HG03039 (cell line): ENCODE measurements around the gene TRAF1.

Experiments
- ATAC-seq: cut with Tn5 transposase; IDR thresholded peaks from one replicate; pipeline ENCODE4 v1.9.1; 2021; ENCODE audit warnings: mild to moderate bottlenecking, moderate library complexity; ENCODE audit not compliant: unreplicated experiment

The TRAF1 gene

DNA sequence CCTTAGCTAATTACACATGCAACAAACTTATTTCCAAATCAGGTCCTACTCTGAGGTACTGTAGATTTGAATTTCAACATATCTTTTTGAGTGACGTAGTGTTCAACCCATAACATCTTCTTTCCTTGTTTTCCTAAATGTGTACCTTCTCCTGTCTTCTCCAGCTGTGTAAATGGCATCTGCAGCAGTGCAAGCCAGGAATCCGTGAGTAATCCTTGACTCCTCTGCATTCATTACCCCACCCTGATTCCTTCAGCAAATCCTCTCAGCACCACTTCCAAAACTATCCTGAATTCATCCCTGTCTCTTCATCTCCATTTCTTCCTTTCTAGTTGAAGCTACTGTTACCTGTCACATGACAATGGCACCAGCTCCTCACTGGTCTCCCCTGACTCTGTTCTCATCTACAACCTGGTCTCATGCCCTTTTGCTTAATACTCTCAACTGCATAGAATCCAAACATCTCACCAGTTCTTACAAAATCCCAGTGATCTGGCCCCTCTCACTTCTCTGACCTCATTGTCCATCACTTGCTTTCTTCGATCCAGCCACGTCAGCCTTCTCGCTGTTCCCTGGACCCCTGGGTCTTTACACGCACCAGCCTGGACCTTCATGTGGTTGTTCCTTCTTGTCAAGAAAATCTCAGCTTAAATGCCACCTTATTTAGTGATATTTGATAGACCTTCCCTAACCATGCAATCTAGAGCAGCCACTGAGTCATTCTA lies 14.6 kb upstream of the TRAF1 start:
- ATAC-seq, result no peak

DNA sequence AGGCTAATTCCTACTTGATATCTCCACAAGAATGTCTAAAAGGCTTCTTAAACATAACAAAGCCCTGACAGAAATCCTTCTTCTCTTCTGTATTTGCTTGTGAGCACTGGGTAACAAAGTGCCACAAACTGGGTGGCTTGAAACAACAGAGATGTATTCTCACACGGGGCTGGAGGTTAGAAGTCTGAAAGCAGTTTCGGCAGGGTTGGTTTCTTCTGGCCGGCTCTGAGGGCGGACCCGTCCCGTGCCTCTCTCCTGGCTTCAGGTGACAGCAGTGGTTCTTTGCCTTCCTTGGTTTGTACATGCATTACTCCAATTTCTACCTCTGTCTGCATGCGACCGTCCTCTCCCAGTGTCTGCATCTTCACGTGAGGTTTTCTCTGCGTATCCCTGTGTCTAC lies 14.0 kb upstream of the TRAF1 start:
- ATAC-seq, result no peak

DNA sequence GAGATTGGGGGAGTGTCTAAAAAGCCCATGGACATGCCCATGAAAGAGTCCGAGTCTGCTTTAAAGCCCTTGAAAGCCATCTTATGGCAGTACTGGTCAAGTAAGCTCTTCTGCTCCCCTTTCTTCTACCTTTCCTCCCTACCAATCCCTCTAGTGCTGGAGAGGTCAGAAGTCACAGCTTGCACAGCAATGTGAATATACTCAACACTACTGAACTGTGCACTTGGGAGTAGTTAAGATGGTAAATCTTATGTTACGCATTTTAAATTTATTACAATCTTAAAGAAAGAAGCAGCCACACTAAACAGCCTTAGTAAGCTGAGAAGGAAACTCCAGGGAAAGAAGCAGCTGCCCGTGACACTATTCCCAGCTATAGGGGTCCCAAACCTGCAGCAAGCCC lies 12.3 kb upstream of the TRAF1 start:
- no peak for ATAC-seq

DNA sequence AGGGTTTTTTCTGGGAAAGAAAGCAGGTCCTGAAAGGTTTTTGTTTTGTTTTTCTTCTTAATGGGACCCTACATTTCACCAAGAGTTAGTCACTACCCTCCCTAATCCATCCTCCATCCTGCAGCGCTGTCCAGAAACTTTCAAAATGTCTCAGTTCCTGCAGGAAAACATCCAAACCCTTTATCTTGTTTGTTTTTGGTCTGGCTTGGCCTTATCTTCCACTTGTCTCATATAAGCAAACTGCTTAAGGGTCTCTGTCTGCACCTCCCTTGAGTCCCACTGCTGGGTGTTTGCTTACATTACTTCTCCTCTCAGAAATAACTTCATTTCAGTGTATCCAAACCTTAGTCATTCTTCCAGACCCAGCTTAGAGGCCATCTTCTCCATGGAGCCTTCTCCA lies 11.0 kb upstream of the TRAF1 start:
- no peak for ATAC-seq

DNA sequence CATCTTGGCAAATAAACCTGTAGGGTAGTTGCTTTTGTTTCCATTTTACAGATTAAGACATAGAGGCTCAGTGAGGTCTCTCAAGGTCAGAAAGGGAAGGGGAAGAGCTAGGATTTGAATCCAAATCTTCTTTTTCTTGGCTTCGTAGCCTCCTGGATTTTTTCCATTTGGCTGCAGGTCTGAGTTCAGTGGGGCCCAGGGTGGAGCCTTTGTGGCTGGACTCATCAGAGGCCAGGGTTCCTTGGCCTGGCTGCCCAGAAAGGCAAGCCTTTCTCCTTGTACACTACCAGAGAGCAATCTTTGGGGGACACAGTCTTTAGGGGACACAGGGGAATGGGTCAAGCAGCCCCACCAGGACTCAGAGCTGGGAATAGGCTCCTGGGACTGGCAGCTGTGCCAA lies 10.5 kb upstream of the TRAF1 start:
- ATAC-seq, result no peak

DNA sequence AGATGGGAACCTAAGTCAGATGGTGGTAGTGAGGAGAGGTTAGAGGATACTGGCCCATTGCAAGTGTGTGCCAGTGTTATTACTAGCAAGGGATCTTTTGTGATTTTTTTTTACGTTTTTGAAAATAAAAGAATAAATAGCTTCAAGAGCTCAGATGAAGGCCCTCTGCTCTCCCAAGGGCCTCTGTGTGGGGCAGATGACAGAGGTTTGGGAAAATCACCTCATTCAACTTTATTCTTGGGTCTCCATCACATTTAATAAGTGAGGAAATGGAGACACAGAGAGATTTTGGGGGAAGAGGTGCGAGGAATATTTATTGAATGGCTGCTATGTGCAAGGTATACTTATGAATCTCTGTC lies 10.1 kb upstream of the TRAF1 start:
- no peak for ATAC-seq

DNA sequence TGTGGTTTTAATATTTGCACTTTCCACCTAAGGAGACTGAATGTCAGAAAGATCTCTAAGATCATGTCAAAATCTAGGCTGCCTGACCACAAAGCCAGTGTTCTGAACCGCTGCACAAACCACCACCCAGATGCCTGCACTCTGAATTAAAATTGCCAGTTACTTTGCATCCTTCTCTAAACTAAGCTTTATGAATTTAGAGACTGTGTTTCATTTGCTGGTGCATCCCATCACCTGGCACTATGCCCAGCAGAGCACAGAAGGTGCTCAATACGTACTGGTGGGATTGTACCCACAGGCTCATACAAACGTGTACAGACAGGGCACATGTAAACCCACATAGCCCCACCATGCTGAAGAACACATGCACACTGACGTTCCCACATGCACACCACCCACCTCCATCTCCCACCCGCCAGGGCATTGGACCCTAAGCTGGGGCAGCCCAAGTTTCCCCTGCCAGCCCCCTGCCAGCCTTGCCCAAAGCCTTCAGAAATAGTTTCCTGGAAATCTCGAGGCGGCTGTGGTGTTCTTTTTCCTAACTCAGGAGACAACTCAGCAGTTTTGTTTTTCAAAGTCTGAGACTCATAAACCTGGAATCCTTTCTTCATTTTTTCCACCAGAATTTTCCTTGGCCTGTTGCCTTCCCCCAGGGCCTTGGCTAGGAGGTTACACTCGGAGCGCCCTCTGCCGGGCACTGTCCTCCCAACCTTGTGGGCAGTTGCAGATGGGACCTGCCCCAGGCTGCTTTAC lies 9.6 kb upstream of the TRAF1 start:
- ATAC-seq, result peak; percentile 36

DNA sequence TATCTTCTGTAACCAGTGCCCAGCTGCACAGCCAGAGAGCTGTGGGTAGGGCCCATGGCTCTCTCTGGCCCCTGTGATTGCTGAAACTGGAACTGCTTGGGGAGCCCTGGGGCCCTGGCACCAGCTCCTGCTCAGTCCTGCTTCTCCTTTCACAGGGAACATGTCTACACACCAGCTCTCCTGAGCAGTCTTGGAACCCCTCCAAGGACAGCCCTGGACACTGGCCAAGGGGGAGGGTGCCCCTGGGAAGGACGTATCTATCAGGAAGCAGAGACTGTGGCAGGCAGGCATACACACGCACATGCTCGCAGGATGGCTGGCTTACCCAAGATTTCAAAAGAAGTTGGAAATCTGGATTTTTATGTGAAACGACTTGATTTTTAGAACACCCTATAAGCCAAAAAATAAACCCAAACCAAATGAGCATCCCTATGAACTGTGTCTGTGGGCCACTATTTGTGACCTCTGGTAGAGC lies 8.8 kb upstream of the TRAF1 start:
- ATAC-seq, result no peak

DNA sequence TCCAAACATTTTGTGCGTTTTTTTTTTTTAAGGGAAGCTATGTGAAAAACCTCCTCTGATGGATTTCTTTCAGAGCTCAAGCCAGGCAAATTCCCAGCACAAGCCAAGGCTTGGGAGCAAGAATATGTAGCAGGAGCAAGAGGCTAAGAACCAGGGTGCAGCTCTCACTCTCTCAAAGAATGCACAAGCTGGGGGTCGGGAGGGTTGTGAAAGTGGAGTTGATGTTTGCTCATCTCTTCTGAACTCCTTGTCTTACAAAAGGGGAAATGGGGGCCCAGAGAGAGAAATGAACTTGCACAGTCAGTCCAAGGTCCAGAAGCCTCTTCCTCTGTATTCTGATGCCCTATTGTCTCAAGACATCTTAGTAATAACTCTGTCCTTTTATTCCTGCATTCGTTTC lies 7.7 kb upstream of the TRAF1 start:
- ATAC-seq, result no peak

DNA sequence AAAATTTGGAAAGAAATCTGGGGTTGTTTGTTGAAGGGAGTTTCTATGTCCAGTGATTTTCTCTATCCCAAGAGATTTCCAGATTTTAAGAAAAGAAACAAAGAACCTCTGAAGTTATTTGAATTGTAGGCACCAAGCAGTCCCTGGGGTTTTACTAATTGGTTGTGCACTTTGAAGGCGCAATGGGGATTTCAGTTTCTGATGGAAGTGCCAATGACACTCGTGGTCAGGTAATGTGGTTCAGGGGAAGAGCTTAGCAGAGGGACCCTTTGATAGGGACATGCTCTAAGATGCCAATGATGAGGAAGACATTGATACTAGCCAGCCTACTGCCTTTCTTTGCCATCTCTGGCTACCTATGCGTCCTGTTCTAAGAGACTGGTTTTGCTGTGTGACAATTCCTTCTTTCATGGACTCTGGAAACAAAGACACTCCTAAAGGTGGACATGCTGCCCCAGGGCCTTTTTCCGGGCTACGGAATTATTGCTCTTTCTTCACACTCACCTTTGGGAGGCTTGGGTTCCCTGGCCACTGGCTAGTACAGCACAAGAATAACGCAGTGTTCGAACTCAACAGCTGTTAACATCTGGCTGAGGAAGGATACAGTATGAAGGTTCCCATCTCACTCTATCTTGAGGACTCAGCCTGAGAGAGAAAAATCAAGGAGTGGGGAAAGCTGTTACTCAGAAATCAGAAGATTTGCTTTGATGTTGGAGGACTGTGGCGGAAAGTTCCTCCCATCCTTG lies 6.9 kb upstream of the TRAF1 start:
- ATAC-seq, result no peak

DNA sequence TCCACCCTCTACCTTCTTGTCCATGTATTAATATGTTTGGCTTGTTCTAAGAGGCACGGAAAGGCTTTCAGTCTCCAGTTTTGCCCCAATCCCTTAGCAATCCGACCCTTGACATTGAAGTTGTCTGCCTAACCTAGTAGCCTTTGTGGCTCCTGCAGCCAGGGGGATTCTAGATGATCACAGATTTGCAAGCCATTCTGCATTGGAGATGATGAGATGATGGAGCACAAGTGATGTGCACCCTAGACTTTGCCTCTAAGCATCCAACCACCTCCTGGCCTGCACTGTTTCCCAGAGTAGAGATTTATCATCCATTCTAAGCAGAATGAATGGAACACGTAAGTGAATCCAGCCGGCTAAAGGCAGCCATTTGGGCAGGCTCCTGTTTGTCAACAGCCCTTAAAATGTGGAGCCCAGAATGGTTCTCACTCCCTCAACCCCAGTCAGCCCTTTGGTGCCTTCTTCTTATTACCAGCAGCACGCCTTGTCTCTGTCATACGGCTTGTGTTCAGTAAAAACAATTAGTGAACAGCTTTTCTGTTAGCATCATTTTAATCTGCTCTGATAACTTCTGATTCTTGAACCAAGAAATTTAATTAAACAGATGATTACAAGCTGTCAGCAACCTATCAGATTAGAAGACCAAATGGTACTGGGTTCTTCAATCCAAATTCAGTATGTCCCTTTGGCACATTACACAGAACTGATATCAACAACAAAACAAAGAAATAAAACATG lies 5.7 kb upstream of the TRAF1 start:
- ATAC-seq, result no peak

DNA sequence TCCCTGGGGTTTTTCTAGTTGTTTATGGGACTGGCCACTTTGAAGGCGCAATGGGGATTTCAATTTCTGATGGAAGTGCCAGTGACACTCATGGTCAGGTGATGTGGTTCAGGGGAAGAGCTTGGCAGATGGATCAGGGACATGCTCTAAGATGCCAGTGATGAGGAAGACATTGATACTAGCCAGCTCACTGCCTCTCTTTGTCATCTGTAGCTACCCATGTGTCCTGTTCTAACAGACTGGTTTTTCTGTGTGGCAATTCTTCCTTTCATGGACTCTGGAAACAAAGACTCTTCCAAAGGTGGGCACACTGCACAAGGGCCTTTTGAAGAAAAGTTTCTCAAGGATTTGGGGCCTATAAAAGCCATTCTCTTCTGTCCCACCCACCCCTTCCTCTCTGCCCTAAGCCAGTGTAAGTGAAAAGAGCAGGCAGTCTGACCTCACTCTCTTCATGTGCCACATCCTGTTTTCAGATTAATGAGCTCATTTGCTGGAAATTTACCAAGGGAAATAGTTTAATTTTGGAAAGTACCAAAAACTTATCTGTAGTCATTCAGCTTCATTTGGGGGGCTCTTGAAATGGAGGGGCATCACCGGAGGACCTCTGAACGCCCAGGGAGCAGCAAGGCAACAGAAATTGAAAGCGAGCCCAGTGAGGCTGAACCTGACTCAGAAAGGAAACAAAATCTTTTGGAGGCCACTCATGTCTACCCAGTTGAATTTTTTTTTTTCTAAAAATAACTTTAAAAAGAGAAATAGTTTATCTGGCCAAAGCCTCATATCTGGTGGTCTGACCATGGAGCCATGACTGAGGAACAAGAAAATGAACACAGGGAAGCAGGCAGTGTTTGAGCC lies 4.9 kb upstream of the TRAF1 start:
- ATAC-seq, result peak; percentile 45

DNA sequence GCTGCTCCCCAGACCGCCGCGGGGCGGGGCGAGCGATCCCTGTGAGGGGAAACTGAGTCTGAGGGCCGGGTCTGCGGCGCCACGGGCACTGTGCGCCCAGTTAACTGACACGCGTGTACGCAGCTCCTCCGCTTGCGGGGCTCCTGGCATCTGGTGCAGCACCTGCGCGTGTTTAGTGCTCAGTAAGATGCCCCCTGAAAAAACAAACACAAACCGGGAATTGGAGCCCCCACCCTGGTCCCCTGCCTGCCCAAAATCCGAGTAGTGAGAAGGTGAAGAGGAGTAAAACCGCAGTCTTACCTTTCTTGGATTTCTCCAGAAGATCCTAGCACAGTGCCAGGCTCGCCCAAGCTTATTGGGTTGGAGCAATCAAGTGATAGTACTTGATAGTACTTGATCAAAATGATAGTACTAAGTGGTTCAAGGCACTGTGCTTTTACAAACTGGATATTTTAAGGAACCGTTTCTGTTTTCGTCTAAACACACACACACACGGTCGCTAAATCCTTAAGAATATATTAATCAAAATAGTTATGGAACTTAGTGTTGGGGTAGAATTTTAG lies 2.7 kb upstream of the TRAF1 start:
- no peak for ATAC-seq

DNA sequence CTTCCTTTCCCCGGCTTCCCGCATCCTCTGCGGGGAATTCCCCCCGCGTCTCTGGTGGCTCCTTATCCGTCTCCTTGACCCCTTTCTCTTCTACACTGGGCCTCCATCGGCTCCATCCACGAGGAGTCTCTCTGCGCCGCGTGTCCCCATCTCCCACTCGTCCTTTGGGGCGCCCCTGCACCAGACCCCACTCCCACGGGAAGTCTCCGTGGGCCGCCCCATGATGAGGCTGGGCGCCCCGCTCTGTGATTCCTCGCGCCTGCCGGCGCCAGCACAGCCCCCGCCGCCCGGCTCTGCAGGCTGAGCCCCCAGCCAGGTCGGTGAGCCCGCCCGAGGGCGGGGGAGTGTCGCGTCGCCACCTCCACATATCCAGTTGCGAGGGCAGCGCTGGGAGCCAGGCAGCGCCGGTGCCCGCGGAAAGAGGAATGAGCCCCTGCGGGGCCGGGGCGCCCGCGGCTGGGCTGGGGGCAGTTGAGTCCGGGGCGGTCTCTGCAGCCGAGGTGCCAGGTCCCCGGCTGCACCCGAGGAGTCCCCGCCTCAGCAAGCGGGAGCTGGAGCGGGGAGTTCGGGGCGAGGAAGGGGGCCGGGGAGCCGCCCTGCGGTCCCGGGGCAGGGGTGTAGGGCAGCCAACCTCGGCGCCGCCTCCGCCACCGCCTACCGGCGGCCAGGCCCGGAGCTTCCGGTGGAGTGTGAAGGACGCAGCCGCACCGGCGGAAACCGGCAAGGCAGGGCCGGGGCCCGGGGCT lies 2.1 kb upstream of the TRAF1 start:
- ATAC-seq, result peak; percentile 22

DNA sequence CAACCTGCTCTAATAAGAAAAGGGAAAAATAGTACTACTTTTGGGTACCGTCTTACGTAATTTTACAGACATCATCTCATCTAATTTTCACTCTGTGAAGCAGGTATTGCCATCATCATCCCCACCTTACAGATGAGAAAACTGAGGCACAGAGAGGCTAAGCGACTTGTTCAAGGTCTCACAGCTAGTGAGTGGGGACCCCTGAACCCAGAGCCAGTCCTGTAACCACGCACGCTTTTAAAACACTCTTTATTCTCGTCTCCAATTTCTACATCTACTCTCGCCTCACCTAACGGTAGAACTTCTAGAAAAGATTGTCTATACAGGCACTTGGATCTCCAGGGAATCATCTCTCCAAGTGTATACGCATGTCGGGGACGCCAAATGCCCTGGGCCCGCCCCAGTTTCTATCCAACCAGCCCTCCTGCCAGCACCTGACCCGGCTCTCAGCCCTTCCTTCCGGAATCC lies 1.5 kb upstream of the TRAF1 start:
- ATAC-seq, result no peak

DNA sequence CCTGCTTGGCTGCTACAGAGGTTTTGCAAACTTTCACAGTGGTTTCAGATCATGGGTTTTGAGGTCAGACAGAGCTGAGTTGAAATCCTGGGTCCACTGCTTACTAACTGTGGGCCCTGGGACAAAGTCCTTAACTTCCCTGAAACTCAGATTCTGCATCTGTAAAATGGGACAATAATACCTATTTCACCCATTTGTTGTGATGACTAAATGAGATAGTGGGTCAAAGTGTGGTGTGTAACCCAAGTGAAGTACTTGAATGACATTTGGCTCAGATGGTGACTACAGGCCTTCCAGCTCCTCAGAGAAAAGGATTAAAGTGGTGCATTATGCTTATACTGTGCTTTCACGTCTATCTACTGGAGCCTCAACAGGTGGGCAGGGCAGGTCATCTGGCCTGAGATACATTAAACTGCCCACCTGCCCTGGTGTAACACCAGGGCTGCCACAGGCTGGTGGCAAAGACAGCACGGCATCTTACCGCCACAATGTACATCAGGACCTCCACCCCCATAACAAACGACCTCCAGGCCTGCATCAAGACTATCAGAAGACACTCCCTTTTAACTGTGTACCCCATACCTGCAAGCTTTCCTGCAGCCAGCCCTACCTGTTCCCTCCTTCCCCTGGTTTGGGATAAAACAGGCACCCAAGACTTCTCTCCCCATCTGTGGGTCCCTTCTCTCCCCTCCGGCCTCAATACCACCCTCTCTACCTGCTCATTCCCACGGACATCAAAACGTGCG lies 846 bp upstream of the TRAF1 start:
- ATAC-seq, result no peak

DNA sequence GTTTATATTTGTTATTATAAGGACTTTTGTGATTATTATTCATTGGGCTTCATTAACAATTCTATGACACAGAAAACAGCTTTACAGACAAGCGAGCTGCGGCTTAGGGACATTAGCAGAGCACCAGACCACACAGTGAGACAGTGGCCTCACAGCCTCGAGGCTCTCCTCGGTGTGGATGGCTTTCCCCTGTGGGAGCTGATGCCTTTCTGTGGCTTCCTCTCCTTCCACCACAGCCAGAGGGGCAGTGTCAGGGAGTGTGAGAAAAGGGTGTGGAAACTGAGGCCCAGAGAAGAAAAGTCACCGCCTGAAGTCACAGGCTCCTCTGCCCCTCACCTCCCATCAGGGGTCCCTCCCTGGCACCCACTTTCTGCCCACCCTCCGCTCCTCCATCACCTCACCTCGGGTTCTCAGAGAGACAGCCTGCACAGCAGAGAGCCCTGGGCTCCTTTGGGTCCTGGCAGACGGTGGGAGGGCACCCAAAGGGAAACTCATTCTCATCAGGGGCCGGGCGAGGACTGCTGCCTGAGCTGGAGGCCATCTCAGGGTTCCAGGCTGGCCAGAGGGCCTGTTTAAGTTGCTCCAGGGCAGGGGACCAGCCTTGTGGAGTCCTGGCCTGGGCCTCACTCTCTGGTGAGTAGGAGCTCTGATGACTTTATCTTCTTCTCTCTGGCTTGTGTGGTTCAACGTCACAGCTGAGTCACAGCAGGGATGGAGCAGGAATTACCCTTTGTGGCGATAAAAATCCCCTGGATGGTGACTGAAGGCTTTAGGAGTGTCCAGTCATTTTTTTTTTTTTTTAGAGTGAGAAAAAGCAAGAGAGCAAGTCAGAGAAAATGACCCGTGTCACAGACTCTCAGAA lies 830 bp downstream of the TRAF1 start:
- no peak for ATAC-seq
